SK-N-MC (cell line): ENCODE measurements around the gene PRR19.

Source experiments
- DNase-seq: peaks from one replicate; pipeline ENCODE4 v3.0.0-alpha.2; 2011; ENCODE audit warnings: low read depth, low spot score
- H3K27ac ChIP-seq: fragments of 200-600 bp; sonication (generic); 2 replicates; pipeline ENCODE4 v1.5.1; 2016; ENCODE audit warnings: mixed run types
- H3K36me3 ChIP-seq: fragments of 200-600 bp; sonication (generic); 2 replicates; pipeline ENCODE4 v1.6.1; 2017; ENCODE audit warnings: antibody characterized with exemption, low read length, mixed read lengths; ENCODE audit not compliant: insufficient read depth
- H3K4me3 ChIP-seq: fragments of 200-600 bp; sonication (generic); 2 replicates; pipeline ENCODE4 v1.5.1; 2016
- H3K9ac ChIP-seq: fragments of 200-600 bp; sonication (generic); 2 replicates; pipeline ENCODE4 v1.8.0; 2017; ENCODE audit warnings: mixed run types, mixed read lengths; ENCODE audit not compliant: insufficient read length
- H3K9me3 ChIP-seq: fragments of 200-600 bp; sonication (generic); 2 replicates; pipeline ENCODE4 v1.6.1; 2017; ENCODE audit warnings: low read depth, mild to moderate bottlenecking, antibody characterized with exemption, low read length, moderate library complexity, mixed read lengths
- EZH2 ChIP-seq: fragments of 200-600 bp; sonication (generic); IDR thresholded peaks from one replicate; pipeline ENCODE4 v1.6.1; 2017; ENCODE audit warnings: antibody characterized with exemption
- FOXP2 ChIP-seq: optimal IDR thresholded peaks from 2 replicates; pipeline ENCODE3; 2011; ENCODE audit warnings: mild to moderate bottlenecking, moderate library complexity; ENCODE audit not compliant: insufficient read depth; ENCODE audit errors: extremely low read length, control extremely low read depth
- POLR2AphosphoS5 ChIP-seq: IDR thresholded peaks from 2 replicates; pipeline ENCODE4 v1.6.1; 2012; ENCODE audit warnings: mild to moderate bottlenecking, low read depth, low read length, borderline replicate concordance

The PRR19 gene

DNA sequence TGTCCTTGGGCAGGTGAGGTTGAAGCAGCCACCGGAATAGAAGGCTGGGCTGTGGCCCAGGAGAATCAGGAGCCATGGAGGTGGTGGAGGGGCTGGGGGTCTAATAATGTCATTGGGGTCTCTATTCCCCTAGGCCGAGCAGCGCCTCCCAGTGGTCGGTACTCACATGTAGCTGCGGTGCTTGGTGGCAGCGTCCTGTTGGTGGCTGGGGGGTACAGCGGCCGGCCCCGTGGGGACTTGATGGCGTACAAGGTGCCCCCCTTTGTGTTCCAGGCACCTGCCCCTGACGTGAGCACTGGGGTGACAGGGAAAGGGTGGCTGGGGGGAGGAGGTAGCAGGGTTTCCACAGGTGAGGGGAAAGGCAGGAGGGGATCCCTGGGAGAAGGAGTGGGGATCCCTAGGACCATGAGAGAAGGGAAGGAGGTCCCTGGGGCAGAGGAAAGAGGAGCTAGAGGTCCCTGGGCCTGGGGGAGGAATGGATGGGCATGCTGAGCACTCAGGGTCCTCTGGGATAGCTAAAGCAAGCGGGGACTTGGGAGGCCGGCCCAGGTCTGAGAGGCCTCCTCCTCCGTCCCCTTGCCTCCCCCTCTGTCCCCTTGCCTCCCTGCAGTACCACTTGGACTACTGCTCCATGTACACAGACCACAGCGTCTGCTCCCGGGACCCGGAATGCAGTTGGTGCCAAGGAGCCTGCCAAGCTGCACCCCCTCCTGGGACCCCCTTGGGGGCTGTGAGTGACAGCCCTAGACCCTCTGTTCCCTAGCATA is 41.6 kb downstream of the PRR19 start:
- H3K36me3 ChIP-seq = peaks cover 5% of the 10 kb centered on the region; the same call in 1 of the 2 replicates
- H3K9me3 ChIP-seq = no peaks in the 10 kb centered on the region
- DNase-seq = no peak
- H3K9ac ChIP-seq = no peak overlapping the region
- H3K27ac ChIP-seq = no peak overlapping the region
- no peak overlapping the region for H3K4me3 ChIP-seq
- TF ChIP-seq EZH2 = no peak
- no peak for TF ChIP-seq FOXP2
- no peak for TF ChIP-seq POLR2AphosphoS5

DNA sequence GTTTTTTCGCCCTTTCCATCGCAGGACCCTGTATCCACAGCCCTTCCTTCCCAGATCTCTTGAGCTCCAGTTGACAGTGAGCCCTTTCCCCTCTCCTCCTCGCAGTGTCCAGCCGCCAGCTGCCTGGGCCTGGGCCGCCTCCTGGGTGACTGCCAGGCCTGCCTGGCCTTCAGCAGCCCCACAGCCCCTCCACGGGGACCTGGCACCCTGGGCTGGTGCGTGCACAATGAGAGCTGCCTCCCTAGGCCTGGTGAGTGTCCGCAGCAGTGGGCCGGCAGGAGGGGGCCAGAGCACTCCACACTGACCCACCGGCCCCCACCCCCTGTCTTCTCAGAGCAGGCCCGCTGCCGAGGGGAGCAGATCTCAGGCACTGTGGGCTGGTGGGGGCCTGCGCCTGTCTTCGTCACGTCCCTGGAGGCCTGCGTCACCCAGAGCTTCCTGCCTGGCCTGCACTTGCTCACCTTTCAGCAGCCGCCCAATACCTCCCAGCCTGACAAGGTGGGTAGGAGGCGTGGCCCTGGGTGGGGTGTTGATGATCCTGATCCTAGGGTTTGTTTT is 42.5 kb downstream of the PRR19 start:
- TF ChIP-seq POLR2AphosphoS5 (no peak), FOXP2 (no peak)
- Histone ChIP-seq H3K9ac (no peak overlapping the region), H3K27ac (no peak overlapping the region; the same call in 1 of the 2 replicates), H3K4me3 (no peak overlapping the region), H3K9me3 (no peaks in the 10 kb centered on the region), H3K36me3 (peaks cover 5% of the 10 kb centered on the region; the same call in 1 of the 2 replicates)
- DNase-seq = no peak

DNA sequence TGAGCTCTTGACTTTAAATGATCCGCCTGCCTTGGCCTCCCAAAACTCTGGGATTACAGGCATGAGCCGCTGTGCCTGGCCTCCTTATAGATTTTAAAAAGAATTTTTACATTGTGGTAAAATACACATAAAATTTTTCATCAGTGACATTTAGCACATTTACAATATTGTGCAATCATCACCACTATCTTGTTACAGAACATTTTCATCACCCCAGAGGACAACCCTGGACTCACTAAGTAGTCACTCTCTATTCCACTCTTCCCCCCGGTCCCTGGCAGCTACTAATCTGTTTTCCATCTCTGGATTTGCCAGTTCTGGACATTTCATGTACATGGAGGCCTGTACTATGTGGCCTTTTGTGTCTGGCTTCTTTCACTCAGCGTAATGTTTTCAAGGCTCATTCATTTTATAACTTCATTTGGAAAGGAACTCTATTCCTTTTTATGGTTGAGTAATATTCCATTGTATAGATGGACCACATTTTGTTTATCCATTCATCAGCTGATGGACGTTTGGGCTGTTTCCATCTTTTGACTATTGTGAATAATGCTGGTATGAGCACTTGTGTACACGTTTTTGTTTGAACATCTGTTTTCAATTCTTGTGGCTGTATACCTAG is 43.4 kb downstream of the PRR19 start:
- TF ChIP-seq FOXP2 (no peak), POLR2AphosphoS5 (no peak), EZH2 (no peak)
- H3K9me3 ChIP-seq = no peaks in the 10 kb centered on the region
- no peak overlapping the region for H3K4me3 ChIP-seq
- peak overlapping the region; percentile 9; the same call in 1 of the 2 replicates for H3K27ac ChIP-seq
- DNase-seq = no peak
- peaks cover 5% of the 10 kb centered on the region; the same call in 1 of the 2 replicates for H3K36me3 ChIP-seq
- H3K9ac ChIP-seq = no peak overlapping the region

DNA sequence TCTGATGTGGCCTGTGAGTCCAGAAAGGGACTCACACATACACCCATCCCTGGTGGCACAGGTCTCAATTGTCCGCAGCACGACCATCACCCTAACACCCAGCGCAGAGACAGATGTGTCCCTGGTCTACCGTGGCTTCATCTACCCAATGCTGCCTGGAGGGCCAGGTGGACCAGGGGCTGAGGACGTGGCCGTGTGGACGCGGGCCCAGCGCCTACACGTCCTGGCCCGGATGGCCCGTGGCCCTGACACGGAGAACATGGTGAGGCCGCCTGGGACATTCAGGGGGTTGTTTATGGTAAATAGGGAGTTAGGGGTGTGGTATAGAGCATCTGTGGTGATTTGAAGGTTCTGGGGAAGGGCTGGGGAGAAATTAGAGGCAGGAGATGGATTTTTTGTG is 46.3 kb downstream of the PRR19 start:
- Histone ChIP-seq H3K9ac (no peak overlapping the region), H3K36me3 (peaks cover 5% of the 10 kb centered on the region; the same call in 1 of the 2 replicates), H3K4me3 (no peak overlapping the region), H3K9me3 (no peaks in the 10 kb centered on the region), H3K27ac (no peak overlapping the region)
- DNase-seq = no peak
- TF ChIP-seq FOXP2 = no peak
- TF ChIP-seq EZH2 = no peak
- TF ChIP-seq POLR2AphosphoS5 = no peak

DNA sequence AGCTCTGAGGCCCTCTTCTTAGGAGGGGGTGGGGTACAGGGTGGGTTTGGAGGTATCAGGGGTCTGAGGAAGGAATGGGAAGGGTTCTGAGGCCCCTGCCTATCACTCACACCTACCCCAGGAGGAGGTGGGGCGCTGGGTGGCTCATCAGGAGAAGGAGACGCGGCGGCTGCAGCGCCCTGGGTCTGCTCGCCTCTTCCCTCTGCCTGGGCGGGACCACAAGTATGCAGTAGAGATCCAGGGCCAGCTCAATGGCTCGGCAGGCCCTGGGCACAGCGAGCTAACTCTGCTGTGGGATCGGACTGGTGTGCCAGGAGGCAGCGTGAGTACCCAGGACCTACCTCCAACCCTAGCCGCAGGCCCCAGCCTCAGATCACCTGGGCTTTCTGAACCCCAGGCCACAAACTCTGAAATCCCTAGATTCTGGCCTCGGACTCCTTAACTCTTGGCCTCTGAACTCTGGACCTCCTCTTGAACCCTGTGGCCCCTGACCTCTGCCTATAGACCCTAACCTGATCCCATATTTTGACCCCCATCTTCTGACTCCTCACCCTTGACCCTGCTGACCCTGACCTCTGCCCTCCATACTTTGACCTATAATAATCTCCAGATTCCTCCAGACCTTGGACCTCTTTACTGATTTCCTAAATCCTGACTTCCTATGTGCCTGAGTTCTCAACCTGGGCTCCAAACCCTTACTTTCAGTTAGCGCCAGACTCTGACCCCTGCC is 47.6 kb downstream of the PRR19 start:
- Histone ChIP-seq H3K4me3 (no peak overlapping the region), H3K9me3 (no peaks in the 10 kb centered on the region), H3K36me3 (peaks cover 5% of the 10 kb centered on the region; the same call in 1 of the 2 replicates), H3K9ac (no peak overlapping the region), H3K27ac (no peak overlapping the region)
- TF ChIP-seq FOXP2 (no peak), EZH2 (no peak), POLR2AphosphoS5 (no peak)
- no peak for DNase-seq

DNA sequence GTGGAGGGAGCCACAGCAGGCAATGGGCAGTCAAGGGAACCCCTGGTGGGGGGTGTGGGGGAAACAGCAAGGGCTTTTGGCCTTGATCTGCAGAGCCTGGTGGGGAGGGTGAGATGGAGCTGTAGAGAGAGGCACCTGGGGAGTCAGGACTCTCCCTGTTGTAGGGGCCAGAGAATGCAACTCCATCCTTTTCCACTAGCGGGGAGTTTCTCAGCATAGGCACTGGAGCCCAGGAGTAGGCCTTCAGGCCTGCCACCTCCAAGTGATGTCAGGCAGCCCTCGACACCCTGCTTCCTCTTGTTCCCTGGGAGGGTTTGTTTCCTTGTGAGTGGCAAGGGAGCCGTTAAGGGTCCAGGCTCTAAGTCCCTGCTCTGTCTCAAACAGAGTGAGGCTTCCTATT is 48.5 kb downstream of the PRR19 start:
- H3K27ac ChIP-seq = no peak overlapping the region
- TF ChIP-seq POLR2AphosphoS5 (no peak), EZH2 (no peak), FOXP2 (no peak)
- no peaks in the 10 kb centered on the region for H3K9me3 ChIP-seq
- peaks cover 3% of the 10 kb centered on the region; the same call in 1 of the 2 replicates for H3K36me3 ChIP-seq
- H3K9ac ChIP-seq = no peak overlapping the region
- no peak overlapping the region for H3K4me3 ChIP-seq
- DNase-seq = no peak

DNA sequence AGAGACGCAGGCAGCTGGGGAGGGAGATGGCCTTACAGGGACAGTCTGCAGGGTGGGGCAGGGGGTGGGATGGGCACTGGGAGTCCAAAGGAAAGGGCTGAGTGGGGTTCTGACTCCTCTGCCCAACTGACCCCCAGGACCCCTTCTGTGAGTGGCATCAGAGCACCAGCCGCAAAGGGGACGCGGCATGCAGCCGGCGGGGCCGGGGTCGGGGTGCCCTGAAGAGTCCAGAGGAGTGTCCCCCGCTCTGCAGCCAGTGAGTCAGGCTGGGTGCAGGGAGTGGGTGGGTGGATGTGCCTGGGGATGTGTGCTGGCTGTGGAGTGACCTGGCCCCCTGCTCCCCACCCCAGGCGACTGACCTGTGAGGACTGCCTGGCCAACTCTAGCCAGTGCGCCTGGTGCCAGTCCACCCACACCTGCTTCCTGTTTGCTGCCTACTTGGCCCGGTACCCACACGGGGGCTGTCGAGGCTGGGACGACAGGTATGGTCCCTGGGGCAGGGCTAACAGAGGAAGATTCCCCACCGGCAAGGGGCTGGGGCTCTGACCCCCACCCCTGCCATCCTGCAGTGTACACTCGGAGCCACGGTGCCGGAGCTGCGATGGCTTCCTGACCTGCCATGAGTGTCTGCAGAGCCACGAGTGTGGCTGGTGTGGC is 49.3 kb downstream of the PRR19 start:
- no peak overlapping the region for H3K9ac ChIP-seq

More for the DNA sequence above, 49.3 kb downstream of the PRR19 start:
- no peaks in the 10 kb centered on the region; the same call in 1 of the 2 replicates for H3K36me3 ChIP-seq
- TF ChIP-seq EZH2 (no peak), FOXP2 (no peak), POLR2AphosphoS5 (no peak)
- H3K27ac ChIP-seq = no peak overlapping the region
- DNase-seq = no peak
- no peaks in the 10 kb centered on the region for H3K9me3 ChIP-seq
- no peak overlapping the region for H3K4me3 ChIP-seq
